Hematopoietic multipotent progenitor cell (in vitro differentiated cells): ENCODE measurements around the gene NUP58. TPM values are rescaled to one million over a fixed set of nuclear protein-coding genes. Genes with fewer than 3 reads are reported as not detected.
"Not testable (repeated sequence)": the region's sequence is repeated elsewhere in the genome, so short reads cannot be mapped to it uniquely, and the experiment has no call there.

Experiments used
- DNase-seq, 3 donors: peaks; one replicate each; pipeline ENCODE4 v3.0.0-alpha.2; 2011 to 2015; ENCODE audit warnings: low read depth in 2 of 3, low spot score in 2 of 3
- total RNA-seq: library from RNA; depleted of rRNA; stranded (reverse); fragments of >200 nt; gene quantifications from one replicate; pipeline ENCODE4 v1.2.3, GENCODE V29; 2012

NUP58 gene
- total RNA-seq, 1 donor, result 44.2 TPM

GRCh38 chr13:25302121-25302520 is 696 bp downstream of the NUP58 start:
- no peak for DNase-seq

- DNase-seq, result no peak
Observed at GRCh38 chr13:25306671-25307464, 5.4 kb downstream of the NUP58 start.

- no peak for DNase-seq
Observed at GRCh38 chr13:25310891-25311290, 9.5 kb downstream of the NUP58 start.

GRCh38 chr13:25318946-25319345 is 17.5 kb downstream of the NUP58 start:
- not testable (repeated sequence) for DNase-seq

- no peak for DNase-seq
Observed at GRCh38 chr13:25319771-25320170, 18.3 kb downstream of the NUP58 start.

GRCh38 chr13:25324100-25324499 is 22.7 kb downstream of the NUP58 start:
- no peak for DNase-seq

- no peak for DNase-seq
Observed at GRCh38 chr13:25329706-25330105, 28.3 kb downstream of the NUP58 start.

GRCh38 chr13:25330541-25330940 is 29.1 kb downstream of the NUP58 start:
- DNase-seq, result no peak

GRCh38 chr13:25335856-25336255 is 34.4 kb downstream of the NUP58 start:
- DNase-seq, result no peak

GRCh38 chr13:25345576-25345975 is 44.2 kb downstream of the NUP58 start:
- no peak for DNase-seq

- DNase-seq, result no peak
Observed at GRCh38 chr13:25347151-25347550, 45.7 kb downstream of the NUP58 start.

- no peak for DNase-seq
Observed at GRCh38 chr13:25351404-25351803, 50.0 kb downstream of the NUP58 start.

GRCh38 chr13:25352230-25352629 is 50.8 kb downstream of the NUP58 start:
- DNase-seq, result peak in 2 of 3 donors; percentile 29 to 80

- DNase-seq, result no peak
Observed at GRCh38 chr13:25352806-25353205, 51.4 kb downstream of the NUP58 start.

GRCh38 chr13:25353344-25353743 is 51.9 kb downstream of the NUP58 start:
- no peak for DNase-seq

- no peak for DNase-seq
Observed at GRCh38 chr13:25354377-25354776, 53.0 kb downstream of the NUP58 start.

- DNase-seq, result not testable (repeated sequence)
Observed at GRCh38 chr13:25360443-25360842, 59.0 kb downstream of the NUP58 start.

- DNase-seq, result no peak
Observed at GRCh38 chr13:25365720-25366235, 64.4 kb downstream of the NUP58 start.

- DNase-seq, result no peak
Observed at GRCh38 chr13:25371158-25371874, 69.9 kb downstream of the NUP58 start.

- DNase-seq, result peak in 1 of 3 donors; percentile 5
Observed at GRCh38 chr13:25371875-25372283, 70.5 kb downstream of the NUP58 start, which contains the start of gene ATP8A2. ATP8A2 (plus strand) TSS chr13:25371974; CDS start chr13:25372213, 239 bp downstream.

GRCh38 chr13:25372284-25373081 is 71.1 kb downstream of the NUP58 start:
- peak in 1 of 3 donors; percentile 6 for DNase-seq
